ENCODE results near the gene SNX10.
"Not testable (repeated sequence)": the region's sequence is repeated elsewhere in the genome, so short reads cannot be mapped to it uniquely, and the experiment has no call there.

The SNX10 gene

GRCh38 chr7:26291699-26292538 lies at the start of gene SNX10:
Gene SNX10 (plus strand): TSS chr7:26291862. CDS start chr7:26346443, 54,581 bp downstream.
- DNase-seq: peak; percentile 58 to 69

DNA sequence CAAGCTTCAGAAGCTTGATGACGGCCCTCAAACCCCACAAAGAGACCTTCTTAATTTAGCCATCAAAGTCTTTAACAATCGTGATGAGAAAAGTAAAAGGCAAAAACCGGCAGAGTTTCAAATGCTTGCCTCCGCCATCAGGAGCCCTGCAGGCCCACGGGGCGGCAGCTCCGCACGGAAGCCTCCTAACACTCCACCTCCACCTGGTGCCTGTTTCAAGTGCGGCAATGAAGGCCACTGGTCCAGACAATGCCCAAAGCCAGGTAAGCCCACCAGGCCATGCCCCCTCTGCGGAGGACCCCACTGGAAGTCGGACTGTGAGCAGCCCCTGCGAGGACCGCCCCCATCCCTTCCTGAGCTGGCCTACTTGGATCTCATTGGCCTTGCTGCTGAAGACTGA lies 46.5 kb upstream of the SNX10 start:
- DNase-seq: no peak

GRCh38 chr7:26250239-26250638 lies 41.4 kb upstream of the SNX10 start:
- no peak for DNase-seq

DNA sequence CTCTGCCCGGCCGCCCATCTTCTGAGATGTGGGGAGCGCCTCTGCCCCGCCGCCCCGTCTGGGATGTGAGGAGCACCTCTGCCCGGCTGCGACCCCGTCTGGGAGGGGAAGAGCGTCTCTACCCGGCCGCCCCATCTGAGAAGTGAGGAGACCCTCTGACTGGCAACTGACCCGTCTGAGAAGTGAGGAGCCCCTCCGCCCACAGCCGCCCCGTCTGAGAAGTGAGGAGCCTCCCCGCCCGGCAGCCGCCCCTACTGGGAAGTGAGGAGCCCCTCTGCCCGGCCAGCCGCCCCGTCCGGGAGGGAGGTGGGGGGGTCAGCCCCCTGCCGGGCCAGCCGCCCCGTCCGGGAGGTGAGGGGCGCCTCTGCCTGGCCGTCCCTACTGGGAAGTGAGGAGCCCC lies 29.8 kb upstream of the SNX10 start:
- not testable (repeated sequence) for DNase-seq

- DNase-seq: no peak
Observed at GRCh38 chr7:26265065-26265464, 26.6 kb upstream of the SNX10 start.

DNA sequence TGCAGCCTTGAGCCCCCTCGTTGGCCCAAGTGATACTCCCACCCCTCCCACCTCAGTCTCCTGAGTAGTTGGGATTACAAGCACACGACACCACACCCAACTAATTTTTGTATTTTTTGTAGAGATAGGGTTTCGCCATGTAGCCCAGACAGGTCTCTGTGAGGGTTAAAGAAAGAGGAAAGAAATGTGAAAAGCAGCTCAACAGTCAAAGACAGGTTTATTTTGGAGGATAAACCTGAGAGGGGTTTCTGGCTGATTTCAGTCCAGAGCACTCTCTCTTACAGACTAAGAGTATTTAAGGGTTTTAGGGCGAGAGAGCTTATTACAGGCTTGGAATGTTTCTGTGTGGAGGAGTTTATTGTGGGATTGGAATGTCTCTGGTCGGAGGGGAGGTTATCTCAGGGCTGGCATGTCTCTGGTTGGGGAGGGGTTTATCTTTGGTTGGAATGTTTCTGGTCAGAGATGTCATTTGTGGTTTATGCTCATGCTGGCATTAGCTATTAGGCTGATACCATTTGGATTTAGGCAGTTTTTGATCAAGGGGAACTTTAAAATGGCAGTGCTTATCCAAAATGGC lies 26.1 kb upstream of the SNX10 start:
- DNase-seq: no peak

DNA sequence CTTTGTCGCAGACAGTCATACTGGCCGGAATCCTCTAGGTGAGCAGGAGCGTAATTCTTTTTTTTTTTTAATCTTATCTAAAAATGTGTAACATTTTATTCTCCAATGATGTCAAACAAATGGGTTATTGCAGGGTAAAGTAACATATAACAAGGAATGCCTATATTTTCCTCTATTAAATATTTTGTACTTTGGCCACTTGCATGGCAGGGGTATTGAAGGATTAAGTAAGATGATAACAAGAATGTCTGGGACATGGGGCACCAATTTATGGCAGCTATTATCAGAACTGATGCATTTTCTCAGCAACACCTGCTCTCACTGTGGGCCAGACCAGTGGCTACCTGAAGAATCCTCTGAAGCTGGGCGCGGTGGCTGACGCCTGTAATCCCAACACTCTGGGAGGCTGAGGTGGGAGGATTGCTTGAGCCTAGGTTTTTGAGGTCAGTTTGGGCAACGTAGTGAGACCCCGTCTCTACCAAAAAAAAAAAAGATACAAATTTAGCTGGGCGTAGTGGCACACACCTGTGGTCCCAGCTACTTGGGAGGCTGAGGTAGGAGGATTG lies 24.0 kb upstream of the SNX10 start:
- DNase-seq: no peak

GRCh38 chr7:26275213-26275612 lies 16.4 kb upstream of the SNX10 start:
- no peak for DNase-seq

DNA sequence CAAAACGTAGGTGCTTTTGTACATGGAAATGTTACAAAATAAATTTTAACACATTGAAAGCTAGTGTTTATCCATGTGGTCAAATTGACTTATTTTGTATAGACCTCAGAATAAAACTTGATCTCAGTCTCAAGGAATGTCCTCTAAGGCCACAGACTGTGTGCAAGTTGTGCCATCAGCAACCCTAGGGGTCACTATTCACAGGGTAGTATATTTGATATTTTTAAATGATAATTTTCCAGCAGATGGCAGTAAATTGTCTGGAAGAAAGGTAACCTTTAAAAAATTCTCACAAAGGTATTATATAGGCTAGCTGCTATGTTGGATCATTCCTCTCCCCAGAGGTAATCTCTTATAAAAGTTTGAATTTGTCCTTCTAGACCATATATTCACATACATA lies 12.9 kb upstream of the SNX10 start:
- no peak for DNase-seq

DNA sequence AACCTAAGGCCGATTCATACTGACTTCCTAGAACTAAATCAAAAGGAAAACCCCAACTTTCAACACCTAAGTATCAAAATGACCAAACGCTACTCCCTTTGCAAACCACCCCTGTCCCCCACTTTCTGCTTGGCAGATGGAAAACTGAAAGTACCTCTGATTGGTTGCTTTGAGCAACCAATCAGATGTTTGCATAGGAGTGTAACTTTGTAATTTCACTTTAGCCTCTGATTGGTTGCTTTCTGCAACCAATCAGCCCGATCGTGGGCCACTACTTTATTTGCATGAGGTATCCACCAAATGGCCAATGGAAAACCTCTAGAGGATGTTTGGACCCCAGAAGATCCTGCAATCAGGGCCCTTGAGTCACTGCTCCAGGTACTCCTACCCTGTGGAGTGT lies 12.3 kb upstream of the SNX10 start:
- DNase-seq: no peak

DNA sequence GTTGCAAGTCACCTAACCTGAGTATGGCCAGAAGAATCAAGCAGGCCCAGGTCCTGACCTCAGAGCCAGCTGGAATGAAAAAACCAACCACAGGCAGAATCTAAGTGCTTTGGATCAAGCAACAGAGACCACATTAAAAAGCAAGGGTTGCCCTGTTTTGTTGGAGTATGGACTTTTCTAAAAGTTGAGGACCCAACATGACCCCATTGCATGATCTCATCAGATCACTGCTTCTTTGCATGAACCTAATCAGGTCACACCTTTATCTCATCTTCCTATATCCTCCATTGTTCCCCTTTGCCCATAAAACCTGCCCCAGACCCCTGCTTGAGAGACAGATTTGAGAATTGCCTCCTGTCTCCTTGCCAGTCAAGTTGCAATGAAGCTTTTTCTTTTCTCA lies 11.6 kb upstream of the SNX10 start:
- no peak for DNase-seq

DNA sequence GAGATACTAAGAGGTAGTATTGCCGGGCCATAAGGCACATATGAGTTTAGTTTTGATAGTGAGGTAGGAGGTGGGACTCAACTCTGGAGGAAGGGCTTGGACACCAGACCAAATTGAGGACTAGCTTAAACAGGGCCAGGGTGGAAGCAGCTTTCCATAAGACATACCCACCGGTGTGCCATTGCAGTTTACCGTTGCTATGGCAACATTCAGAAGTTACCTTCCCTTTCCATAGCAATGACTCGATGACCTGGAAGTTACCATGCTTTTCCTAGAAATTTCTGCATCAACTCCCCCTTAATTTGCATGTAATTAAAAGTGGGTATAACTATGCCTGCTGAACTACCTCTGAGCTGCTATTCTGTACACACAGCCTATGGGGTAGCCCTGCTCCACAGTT lies 10.9 kb upstream of the SNX10 start:
- no peak for DNase-seq

GRCh38 chr7:26284477-26284876 lies 7.2 kb upstream of the SNX10 start:
- no peak for DNase-seq

DNA sequence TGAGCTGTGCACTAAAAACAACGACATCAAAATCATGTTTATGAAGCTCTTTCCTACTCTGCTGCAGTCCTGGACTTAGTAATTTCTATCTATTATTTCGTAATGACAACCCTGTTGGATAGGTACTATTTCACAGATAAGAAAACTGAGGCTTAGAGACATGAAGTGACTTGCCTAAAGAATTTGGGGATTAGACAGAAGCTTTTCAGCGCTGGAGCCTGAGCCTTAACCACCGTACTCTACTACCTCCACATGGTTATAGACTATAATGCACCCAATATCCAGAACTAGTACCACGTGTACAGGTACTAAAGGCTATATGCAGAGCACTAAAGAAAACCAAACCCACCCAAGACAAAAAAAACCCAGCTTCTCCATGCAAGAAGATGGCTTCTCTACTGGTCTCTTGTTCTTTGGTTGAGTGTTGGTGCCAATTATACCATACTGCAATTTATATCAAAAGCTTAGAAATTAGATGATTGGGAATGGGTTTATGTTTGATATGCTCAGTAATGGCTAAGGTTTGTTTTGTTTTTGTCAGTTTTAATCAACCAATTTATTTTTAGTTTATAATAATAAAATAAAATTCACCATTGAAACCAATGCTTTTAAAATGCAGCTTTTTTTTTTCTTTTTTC lies 6.5 kb upstream of the SNX10 start:
- DNase-seq: no peak

DNA sequence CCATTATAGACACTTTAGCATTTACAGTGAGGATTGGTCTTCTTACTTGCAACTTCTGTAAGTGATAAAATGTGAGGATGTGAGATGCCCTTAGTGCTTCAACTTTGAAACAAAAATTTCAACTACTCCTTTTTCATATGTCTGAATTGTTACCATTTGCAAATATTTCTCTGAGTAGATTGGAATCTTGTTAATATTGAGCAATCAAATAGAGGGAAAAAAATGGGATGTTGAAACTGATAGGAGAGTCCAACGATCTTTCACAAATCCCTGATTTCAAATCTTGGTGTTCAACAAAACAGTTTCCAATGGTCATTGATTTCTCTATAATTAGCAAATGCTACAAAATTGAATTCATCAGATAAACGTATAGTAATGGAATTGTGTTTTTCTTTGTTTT lies 5.5 kb upstream of the SNX10 start:
- no peak for DNase-seq

GRCh38 chr7:26288126-26288525 lies 3.5 kb upstream of the SNX10 start:
- DNase-seq: not testable (repeated sequence)

DNA sequence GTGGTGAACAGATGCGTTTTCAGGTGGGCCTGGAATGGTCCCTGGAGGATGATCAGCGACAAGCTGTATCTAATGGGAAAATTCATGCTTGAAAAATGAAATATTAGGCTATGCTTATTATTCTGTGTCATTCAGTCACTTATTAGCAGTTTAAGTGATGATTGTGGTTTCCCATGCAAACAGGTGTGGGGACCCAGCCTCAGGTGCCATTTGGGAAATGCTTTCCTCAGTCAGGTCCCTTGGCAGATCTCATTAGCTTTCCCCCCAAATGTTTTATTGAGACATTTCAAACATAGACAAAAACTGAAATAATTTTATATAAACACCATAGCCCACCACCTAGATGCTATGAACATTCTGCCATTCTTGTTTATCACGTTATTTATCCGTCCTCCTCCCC lies 411 bp upstream of the SNX10 start:
- no peak for DNase-seq

- no peak for DNase-seq
Observed at GRCh38 chr7:26292768-26293560, 1.3 kb downstream of the SNX10 start.

GRCh38 chr7:26293569-26294308 lies 2.1 kb downstream of the SNX10 start:
- peak; percentile 21 to 70 for DNase-seq

DNA sequence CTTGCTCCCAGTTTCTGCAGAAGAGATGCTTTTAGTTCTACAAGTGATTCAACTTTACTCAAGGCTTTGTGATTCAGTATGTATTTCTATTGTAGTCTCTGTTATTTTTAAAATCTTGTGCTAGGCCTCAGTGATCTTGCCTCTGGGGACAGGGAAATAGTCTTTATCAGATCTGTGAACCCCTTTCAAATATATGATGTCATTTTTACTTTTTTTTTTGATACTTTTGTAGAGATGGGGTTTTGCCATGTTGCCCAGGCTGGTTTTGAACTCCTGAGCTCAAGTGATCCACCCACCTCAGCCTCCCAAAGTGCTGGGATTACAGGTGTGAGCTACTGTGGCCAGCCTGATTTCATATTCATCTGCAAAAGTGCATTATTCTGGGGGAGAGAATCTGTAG lies 3.4 kb downstream of the SNX10 start:
- DNase-seq: no peak

DNA sequence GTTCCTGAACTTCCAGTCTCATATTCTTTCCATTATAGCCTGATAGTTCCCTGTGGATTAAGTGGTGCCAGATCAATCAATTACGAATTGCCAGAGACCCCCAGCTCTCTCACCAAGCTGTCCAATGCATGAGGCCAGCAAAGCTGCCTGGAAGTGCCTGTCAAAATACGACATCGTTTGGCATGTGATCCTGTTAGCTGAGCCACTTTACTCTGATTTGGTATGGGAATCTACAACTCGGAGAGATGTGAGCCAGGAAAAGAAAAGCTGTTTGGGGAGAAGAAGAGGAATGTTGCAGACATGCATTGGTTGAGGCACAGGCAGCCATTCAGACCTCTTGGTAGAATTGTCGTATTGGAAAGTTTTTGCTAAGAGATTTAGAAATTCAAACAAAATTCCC lies 3.9 kb downstream of the SNX10 start:
- no peak for DNase-seq

DNA sequence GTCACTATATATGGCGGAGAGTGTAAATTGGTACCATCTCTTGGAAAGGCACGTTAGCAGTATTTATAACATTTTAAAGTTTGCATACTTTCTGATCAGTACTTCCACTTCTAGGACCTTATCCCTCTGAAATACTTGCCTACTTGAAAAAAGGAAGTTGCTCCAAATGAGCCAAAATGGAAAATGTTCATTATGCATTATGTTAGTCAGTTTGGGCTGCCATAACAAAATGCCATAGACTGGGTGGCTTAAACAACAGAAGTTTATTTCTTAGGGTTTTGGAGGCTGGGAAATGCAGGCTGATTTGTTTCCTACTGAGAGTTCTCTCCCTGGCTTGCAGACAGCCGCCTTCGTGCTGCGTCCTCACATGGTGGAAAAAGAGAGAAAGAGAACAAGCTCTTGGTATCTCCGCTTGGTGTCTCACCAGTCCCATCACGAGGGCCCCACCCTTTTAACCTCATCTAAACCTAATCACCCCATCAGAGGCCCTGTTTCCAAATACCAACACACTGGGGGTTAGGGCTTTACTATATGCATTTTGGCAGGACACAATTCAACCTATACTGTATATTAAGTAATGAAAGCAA lies 6.9 kb downstream of the SNX10 start:
- DNase-seq: no peak
